ENCODE measurements around the gene VAV3.

VAV3 gene

DNA sequence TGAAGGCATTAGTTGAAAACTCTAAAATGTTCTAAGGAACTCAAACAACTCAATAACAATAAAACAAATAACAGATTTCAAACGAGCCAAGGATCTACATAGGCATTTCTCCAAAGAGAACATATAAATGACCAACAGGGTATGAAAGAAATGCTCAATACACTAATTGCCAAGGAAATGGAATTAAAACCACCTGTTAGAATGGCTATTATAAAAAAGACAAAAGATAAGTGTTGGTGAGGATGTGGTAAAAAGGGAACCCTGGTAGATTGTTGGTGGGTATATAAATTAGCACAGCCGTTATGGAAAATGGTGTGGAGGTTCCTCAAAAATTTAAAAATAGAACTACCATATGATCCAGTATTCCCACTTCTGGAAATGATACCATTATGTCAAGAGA is 9.1 kb upstream of the VAV3 start:
- no peak for DNase-seq (ENCODE audit: low read depth, low spot score)

DNA sequence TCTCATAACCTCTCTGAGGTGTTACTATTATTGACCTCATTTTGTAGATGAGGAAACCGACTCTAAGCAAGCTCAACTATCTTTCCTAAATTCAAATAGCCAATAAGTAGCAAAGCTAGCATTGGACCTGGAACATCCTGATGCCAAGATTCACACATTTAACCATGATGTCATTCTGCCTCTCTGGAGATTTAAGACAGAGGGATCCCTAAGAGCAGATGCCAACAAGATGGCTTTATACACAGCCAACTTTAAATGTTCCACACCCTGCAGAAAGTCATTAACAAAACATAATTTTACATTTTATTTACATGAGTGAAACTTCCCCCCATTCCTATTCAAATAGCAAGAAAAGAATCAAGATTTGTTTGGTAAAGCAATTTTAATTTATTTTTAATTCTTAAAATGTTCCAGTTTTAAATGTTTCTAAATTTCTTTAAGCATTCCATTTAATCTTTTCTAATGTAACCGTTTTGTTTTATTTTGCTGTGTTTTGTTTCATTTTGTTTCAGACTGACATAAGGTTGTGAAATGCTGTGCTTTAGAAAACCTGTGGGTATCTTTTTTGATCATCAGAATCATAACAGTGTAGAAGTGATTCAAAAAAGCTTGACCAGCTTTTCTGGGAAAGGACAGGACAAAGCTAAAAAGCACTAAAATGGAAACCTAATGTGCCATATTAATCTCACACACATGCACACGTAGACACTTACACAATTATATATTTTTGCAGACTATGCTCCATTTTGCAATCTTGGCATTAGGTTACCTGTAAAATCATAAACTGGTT is 7.6 kb upstream of the VAV3 start:
- DNase-seq (ENCODE audit: low read depth, low spot score) = no peak

DNA sequence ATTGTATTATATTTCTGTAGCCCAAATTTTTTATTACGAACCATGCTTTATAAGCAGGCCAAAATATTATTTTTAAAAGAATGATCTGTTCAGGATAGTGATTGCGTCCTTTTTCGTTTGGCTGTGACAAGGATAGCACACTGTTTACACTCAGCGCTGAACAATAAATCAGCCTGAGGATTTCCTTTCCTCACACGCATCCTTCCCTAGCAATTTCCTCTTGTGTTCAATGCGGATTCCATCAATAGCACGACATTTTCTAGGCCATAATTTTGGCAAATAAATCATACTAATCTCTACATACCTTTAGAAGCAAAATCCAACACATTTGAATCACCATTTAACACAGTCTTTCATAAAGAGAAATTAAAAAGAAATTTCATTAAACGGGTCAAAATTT is 1.6 kb upstream of the VAV3 start:
- no peak for DNase-seq (ENCODE audit: low read depth, low spot score)

DNA sequence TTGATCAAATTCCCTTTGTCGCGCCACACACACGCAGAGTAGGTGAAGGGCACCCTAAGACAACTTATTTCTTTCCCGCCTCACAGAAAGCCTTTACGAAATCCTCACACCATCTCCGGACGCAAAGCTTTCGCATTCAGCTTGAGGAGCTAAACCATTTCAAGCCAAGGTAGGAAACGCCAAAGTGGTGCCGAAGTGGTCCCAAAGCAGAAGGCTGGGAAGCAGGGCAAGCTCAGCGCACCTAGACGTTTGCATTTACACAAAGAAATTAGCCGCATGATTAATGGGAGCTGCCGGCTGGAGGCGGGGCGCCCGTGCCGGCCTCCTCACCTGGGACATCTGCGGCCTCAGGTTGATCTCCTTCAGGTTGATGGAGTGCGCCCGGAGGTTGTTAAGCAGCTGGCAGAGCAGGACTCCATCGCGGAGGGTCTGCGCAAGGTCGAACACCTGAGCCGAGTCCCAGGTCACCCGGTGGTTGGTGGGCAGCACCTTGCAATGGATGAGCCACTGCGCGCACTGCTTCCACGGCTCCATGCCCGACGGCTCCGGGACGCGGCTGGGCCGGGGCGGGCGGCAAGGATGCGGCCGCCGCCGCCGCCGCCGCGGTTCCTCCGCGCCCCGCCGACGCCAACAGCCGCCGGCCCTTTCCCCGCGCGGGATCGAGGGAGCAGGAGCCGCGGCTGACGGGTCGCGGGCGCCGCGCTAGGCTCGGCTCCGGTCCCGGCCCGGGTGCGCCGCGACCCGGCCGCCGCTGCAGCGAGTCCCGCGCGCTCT is 457 bp downstream of the VAV3 start:
- no peak for DNase-seq (ENCODE audit: low read depth, low spot score)

DNA sequence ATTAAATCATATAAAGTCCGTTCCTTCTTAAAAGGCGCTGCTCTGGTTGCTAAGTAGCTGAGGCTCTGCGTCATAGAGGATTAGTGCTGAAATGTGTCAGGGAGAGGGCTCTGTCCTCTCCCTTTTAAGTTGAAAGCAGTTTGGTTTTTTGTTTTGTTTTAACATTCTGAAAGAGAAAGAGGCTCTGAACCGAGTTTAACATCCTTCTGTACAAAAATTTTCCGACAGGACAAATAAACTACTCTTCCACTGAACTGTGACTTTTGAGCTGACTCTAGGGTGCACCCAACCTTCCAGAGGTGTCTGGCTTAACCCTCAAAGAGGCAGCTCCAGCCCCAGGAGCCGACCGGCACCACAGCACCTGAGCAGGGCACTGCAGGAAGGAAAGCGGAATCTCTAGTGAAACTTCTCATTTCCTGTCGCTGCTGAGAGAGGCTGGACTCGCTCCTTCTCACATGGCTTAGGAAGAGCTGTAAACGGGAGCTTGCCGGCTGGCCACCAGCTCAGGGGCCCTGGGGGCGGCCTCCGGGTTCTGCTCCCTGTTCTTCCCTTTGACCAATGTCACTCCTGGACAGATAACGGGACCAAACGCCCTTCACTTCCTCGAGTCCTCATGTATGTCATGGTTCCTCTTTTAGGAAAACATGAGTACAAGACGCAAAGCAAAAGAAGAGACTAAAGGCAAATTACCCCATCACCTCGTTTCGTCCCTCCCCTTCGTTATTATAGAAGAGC is 1.2 kb downstream of the VAV3 start:
- DNase-seq (ENCODE audit: low read depth, low spot score) = no peak

DNA sequence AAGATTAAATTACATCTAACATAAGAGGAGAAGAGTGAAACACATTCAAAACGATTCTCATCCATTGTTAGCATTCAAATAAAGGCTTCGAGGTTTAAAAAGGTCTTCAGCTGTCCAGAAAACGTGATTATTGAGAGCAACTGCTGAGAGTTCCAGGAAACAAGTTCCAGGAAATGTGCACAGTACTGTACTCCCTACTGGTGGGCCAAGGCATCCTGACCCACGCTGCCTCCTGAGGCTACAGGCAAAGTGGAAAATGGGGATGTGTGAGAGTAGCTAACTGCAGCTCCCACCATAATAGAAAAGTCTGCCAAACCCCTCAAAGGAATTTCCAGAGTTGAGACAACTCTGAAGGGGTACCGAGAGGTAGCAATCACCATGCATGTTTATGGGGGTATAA is 2.0 kb downstream of the VAV3 start:
- no peak for DNase-seq (ENCODE audit: low read depth, low spot score)

DNA sequence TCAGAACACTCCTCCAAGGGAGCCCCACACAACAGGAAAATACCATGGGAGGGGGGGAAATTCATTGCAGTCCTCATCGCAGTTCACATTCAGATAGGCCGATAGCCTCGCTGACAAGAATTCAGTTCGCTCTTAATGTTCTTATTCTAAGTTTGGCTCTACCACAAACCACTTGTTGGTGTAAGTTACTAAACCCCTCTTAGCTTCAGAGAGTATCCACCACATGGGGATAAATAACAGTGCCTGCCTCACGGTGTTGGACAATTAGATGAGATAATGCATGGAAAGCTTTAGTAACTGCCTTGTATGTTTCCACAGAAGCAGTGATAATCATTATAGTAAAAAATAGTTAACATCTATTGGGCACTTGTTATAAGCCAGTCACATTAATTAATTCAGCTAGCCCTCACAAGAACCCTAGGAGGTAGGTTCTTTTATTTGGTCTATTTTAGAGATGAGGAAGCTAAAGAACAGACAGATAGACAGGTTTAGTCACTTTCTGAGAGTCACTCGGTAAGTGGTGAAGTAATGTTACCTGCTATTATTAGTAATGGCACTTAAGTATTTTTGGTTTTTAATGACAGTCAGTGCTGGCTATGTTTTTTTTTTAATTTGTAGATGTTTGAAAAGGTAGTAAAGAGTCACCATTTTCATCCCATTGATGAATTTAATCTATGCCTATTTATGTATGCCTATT is 10.1 kb downstream of the VAV3 start:
- no peak for DNase-seq (ENCODE audit: low read depth, low spot score)

DNA sequence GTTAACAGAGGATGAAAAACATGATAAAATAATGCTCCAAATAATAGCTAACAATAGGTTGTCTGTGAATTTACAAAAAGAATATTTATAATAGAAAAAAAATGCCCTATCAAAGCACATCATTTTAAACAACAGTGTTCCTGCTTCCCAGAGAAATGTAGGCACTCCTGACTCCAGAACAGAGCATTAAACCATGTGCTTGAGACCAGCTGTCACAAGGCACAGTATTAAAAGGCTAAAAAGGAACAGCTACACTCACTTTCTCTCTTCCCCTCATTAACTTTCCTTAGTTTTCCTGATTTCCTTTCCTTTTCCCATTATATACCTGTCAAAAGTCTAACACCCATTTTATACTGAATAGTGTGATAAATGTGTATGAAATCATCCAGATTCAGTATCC is 10.9 kb downstream of the VAV3 start:
- no peak for DNase-seq (ENCODE audit: low read depth, low spot score)

DNA sequence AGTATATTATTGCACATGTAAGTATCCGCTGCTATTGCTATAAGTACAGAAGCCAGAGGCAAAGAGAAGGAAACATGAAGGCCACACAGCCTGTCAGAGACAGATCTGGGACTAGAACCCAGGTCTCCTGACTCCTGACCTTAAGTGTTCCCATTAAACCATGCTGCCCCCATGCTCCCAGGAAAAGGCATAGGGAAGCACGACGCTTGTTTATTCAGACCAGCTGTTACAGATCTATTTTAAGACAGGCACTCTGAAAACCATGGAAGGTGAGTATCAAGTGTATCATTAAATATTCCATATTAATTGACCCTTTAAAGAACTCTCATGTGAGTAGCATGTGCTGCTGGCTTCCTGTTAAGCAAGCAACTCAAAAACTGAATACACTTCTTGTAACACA is 11.4 kb downstream of the VAV3 start:
- no peak for DNase-seq (ENCODE audit: low read depth, low spot score)

DNA sequence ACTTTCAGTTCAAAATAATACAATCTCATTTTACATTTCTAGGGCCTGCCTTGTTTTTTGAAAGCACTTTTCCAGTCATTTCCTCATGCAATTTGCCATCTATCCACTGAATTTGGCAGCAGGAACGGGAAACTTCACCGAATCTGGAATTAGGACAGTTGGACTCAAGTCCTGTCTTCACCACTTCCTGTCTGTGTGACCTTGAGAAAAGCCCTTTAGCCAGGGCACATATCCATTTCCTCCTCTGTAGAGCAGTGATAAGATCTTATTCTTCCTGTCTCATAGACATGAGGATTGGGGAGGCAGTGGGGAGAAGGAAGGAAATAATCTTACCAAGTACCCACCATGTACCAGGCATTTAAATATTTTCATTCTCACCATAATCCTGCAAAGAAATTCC is 12.0 kb downstream of the VAV3 start:
- DNase-seq (ENCODE audit: low read depth, low spot score) = no peak

DNA sequence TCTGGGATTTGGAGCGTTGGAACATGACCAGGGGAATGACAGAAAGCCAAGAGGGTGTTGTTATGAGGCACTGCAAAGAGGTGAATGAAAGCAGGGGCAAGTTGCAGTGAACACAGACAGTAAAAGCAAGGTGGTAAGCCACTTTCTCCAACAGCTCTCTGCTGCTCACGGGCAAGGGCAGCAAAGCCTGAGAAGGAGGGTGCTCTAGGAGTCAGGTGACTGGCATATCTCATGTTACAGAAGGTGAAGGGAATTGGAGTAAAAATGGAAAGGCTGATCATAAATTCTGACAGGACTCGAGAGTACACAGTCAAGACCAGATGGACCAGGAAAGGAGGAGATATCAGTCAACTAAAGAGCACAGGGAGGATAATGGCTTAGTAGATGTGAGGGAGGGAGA is 14.5 kb downstream of the VAV3 start:
- no peak for DNase-seq (ENCODE audit: low read depth, low spot score)

DNA sequence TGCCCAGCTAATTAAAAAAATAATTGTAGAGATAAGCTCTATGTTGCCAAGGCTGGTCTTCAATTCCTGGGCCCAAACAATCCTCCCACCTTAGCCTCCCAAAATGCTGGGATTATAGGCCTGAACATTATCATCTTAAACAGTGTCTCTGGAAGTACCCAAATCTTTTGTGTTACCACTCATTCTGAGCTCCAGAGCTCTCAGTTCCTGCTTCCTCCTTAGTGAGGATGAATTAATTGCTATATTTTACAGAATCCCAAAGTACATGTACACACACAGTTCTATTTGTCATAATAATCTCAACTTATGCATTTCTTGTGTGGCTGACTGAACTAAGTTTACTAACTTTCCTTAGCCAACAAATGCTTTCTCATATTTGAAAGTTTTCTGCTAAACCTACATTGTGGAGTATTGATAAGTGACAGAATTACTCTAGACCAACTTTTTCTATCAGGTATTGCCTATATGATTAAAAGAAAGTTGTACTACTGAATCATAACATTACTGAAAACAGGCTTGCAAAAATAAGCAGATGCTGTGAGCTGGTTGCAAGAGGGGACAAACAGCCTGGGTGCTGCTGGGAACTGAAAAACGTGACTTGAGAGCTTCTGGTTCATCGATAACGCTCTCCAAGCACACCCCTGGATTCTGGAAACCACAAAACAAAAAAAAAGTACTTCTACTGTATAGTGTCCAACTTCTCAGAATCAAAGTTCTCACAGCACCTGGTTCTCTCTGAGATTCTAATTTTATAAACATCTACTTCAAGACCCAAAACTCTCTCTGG is 15.3 kb downstream of the VAV3 start:
- DNase-seq (ENCODE audit: low read depth, low spot score) = no peak

DNA sequence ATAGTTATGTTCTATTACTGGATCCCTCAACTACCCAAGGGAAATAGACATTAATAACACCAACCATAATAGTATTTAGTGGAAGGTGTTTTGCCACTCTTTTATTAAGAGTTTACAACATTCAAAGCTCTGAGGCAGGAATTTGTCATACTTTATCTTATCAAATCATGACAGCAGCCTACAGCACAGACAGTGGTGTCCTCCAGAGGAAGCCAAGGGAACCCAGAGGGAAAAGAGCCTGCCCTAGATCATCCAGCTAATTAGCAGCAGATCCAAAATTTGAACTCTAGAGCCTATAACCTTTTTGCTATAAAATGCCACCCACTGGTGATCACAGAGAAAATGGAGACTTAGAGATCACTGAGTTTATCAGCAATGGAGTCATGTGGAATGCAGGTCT is 18.2 kb downstream of the VAV3 start:
- DNase-seq (ENCODE audit: low read depth, low spot score) = no peak

DNA sequence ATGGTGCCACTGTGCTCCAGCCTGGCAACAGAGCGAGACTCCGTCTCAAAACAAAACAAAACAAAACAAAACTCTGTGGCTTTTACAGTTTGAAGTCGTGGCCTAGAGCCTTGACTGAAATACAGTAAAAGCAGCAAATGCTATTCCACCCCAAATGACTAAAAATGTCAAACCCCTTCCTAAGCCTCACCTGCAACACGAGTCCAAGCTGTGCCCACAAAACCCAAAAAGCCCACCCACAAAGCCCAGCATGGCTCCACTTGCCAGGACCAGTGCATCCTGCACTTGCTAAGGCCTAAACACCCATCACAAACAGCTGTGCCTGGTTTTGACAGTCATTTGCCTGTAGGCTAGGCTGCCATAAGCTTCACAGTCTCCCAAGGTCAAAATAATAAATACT is 21.3 kb downstream of the VAV3 start:
- DNase-seq (ENCODE audit: low read depth, low spot score) = no peak

DNA sequence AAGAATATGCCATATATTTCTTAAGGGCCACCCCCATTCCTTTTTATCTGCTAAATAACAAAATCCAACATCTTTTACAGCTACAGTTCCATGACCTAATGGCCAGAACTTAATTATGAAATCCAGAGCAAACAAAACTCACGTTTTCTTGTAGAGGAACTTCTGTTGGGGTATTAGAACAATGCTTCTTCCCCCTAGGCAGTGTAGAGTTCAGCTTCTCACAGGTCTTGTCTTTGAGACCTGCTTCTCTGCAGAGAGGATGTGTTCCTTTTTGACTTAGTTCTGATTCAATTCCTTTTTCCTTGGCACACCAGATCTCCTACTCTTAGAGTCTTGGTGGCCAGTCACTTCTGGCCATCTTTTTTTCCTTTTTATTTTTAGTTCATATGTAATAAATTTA is 22.2 kb downstream of the VAV3 start:
- no peak for DNase-seq (ENCODE audit: low read depth, low spot score)

DNA sequence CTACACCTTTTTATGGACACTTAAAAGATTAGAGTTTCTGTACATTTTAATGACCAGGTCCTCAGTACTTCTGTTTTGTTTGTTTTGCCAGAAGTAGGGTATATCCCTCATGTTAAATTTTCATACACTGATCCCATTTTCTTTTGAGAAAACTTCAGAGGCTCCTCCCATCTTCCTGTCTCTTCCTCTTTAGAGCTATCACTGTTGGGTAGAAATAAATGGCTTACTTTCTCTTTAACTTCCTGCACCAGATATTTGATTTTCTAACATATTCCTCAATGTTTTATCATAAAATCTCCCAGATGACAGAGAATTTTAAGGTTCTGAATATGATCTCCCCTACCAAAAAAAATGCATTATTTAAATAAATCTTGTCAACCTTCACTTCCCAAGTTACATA is 23.4 kb downstream of the VAV3 start:
- DNase-seq (ENCODE audit: low read depth, low spot score) = no peak

DNA sequence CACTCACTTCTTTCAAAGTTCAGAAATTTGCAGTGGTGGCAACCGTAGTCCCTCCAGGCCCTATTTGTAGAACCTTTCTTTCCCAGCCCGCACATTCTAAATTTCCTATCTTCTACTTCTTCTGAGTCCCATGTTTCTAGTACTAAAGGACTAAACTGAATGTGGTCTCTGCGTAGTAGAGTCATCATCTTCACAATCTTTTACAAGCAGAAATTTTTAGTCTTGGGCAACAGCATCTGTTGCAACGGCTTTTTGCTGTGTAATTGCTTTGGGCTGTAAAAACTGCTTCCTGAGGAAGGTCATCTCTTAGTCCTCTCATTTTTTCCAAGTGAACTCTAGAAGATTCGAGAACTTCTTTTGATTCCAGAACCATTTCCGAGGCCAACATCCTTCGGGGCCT is 23.9 kb downstream of the VAV3 start:
- DNase-seq (ENCODE audit: low read depth, low spot score) = no peak

DNA sequence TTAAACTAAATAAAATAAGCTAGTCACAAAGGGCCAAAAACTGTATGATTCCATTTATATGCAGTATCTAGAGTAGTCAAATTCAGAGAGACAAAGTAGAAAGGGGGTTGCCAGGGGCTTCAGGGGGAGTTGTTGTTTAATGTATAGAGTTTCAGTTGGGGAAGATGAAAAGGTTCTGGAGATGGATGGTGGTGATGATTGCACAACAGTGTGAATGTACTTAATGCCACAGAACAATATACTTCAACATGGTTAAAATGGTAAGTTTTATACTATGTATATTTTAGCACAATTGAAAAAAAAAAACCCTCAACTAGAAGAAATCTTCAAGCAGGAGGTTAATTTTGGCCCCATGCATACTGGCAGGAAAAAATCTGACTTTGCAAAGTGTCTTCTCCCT is 24.3 kb downstream of the VAV3 start:
- DNase-seq (ENCODE audit: low read depth, low spot score) = no peak

DNA sequence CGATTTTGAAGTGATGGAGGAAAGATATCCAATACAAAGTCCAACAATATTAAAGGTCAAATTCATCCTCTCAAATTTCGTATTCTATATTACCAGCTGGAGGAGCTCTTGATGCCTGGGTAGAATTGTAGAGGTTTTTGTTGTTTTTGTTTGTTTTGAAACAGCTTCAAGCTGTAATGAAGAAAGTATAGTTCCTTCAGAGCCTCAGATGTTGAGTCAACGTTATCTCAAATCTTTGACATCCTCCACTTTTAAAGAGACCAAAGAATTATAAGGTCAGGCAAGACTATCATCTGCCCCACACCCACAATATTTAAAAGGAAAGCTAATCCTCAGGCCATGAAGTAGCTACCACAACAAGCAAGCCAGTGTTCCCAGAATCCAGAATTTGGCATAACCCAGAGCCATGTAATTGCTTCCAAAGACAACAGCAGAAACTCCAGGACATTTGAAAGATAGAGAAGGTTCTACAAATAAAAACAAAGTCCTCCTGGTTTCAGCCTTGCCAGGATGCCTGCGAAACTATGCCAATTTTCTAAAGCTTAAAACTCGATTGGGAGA is 24.9 kb downstream of the VAV3 start:
- DNase-seq (ENCODE audit: low read depth, low spot score) = no peak

DNA sequence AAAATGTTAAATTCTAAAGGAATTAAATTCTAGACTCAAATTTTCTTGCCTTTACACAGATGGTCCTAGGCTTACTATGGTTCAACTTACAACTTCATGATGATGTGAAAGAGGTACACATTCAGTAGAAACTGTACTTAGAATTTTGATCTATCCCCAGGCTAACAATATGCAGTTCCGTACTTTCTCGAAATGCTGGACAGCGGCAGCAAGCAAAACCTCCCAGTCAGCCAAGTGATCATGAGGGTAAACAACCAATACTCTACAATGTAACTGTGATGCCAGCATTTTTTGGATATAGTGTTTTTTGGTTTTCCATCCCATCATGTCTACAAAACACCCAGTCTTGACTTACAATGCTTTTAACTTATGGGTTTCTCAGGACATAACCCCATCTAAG is 25.7 kb downstream of the VAV3 start:
- no peak for DNase-seq (ENCODE audit: low read depth, low spot score)

Measured in activated CD4-positive, CD25-positive, alpha-beta regulatory T cell treated with anti-CD3 and anti-CD28 coated beads, Interleukin-2, amount 50 U/mL, for 16 hours (primary cell).